Activated B cell treated with CpG ODN at 0.5 μM for 24 hours (primary cell): ENCODE data around the gene POU5F1. TPM values are rescaled to one million over a fixed set of nuclear protein-coding genes. Genes with fewer than 3 reads are reported as not detected.
"Not testable (repeated sequence)": the region's sequence is repeated elsewhere in the genome, so short reads cannot be mapped to it uniquely, and the experiment has no call there.

Experiments used
- ATAC-seq: fragments of 200-7000 bp; cut with Tn5 transposase; one replicate; pipeline ENCODE4 v1.10.0; 2021; ENCODE audit warnings: low read depth, mild to moderate bottlenecking, moderate library complexity
- CTCF ChIA-PET: fragments of 350-600 bp; sonication (Branson Sonifier 250); formaldehyde crosslinking; loops from one replicate; lab custom pipeline; 2021; ENCODE audit warnings: antibody characterized with exemption; lab: Charles Lee
- POLR2A ChIA-PET: fragments of 350-600 bp; sonication (Branson Sonifier 250); formaldehyde crosslinking; loops from one replicate; lab custom pipeline; 2021; ENCODE audit warnings: antibody characterized with exemption; lab: Charles Lee
- DNase-seq: peaks from one replicate; pipeline ENCODE4 v3.0.0; 2022
- H3K27ac Mint-ChIP-seq: one replicate; pipeline ENCODE4 v1.8.0; 2020; ENCODE audit warnings: mixed read lengths
- H3K27me3 Mint-ChIP-seq: one replicate; pipeline ENCODE4 v1.8.0; 2021; ENCODE audit warnings: mixed read lengths
- H3K36me3 Mint-ChIP-seq: one replicate; pipeline ENCODE4 v1.8.0; 2021; ENCODE audit warnings: low read depth, mixed read lengths
- H3K4me1 Mint-ChIP-seq: one replicate; pipeline ENCODE4 v1.8.0; 2021; ENCODE audit warnings: mixed read lengths
- H3K4me3 Mint-ChIP-seq: one replicate; pipeline ENCODE4 v1.8.0; 2020; ENCODE audit warnings: mild to moderate bottlenecking, mixed read lengths
- H3K9me3 Mint-ChIP-seq: one replicate; pipeline ENCODE4 v1.8.0; 2020; ENCODE audit warnings: mixed read lengths
- intact Hi-C: fragments of 100-400 bp; cut with micrococcal nuclease; formaldehyde crosslinking; loops from one replicate; pipeline ENCODE4 v1.15.1; 2024
- total RNA-seq: library from RNA; stranded (reverse); gene quantifications from 2 replicates; pipeline ENCODE4 v1.2.3, GENCODE V29; 2022
- TF ChIP-seq, protein P1 (sequence below): fragments of 200-600 bp; IDR thresholded peaks from one replicate; pipeline ENCODE4 v1.8.0; 2022; ENCODE audit warnings: antibody characterized with exemption, mild to moderate bottlenecking

Gene POU5F1
- total RNA-seq, 1 donor from 2014 or later, result 4.7 TPM

GRCh38 chr6:31169123-31169857 lies 1.2 kb downstream of the POU5F1 start:
- POLR2A ChIA-PET, result no interaction called here
- TF ChIP-seq, protein P1, sequence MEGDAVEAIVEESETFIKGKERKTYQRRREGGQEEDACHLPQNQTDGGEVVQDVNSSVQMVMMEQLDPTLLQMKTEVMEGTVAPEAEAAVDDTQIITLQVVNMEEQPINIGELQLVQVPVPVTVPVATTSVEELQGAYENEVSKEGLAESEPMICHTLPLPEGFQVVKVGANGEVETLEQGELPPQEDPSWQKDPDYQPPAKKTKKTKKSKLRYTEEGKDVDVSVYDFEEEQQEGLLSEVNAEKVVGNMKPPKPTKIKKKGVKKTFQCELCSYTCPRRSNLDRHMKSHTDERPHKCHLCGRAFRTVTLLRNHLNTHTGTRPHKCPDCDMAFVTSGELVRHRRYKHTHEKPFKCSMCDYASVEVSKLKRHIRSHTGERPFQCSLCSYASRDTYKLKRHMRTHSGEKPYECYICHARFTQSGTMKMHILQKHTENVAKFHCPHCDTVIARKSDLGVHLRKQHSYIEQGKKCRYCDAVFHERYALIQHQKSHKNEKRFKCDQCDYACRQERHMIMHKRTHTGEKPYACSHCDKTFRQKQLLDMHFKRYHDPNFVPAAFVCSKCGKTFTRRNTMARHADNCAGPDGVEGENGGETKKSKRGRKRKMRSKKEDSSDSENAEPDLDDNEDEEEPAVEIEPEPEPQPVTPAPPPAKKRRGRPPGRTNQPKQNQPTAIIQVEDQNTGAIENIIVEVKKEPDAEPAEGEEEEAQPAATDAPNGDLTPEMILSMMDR, result no peak
- no peaks in the 10 kb centered on the region for H3K9me3 Mint-ChIP-seq
- H3K4me1 Mint-ChIP-seq, result peaks cover 11% of the 10 kb centered on the region
- no peaks in the 10 kb centered on the region for H3K27me3 Mint-ChIP-seq
- no peaks in the 10 kb centered on the region for H3K36me3 Mint-ChIP-seq
- intact Hi-C loops, result no loop called here
- DNase-seq (no peak), ATAC-seq (no peak)
- H3K4me3 Mint-ChIP-seq, result no peak overlapping the region
- H3K27ac Mint-ChIP-seq, result no peak overlapping the region
- CTCF ChIA-PET, result no interaction called here

DNA sequence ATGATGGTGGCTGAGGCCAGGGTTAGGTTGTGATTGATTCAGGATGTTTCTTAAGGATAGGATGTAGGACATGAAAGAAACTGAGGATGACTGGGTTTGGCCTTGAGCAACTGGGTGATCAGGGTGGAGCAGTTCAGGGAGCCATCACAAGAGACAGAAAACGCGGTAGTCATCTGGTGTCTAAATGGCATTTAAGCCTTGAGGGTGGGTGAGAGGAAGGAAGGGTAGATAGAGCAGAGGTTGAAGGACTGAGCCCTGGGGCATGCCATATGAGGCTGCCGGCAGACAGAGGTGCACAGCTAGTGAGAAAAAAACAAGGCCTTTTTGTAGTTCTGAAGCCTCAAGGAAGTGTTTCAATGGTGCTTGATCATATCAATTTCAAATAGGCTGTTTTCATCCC lies 1.9 kb downstream of the POU5F1 start:
- ChIA-PET CTCF (no interaction called here), POLR2A (no interaction called here)
- H3K9me3 Mint-ChIP-seq, result no peaks in the 10 kb centered on the region
- peaks cover 17% of the 10 kb centered on the region for H3K4me1 Mint-ChIP-seq
- TF ChIP-seq, protein P1, result no peak
- H3K4me3 Mint-ChIP-seq, result no peak overlapping the region
- H3K27ac Mint-ChIP-seq, result no peak overlapping the region
- H3K27me3 Mint-ChIP-seq, result no peaks in the 10 kb centered on the region
- DNase-seq, result no peak
- no peaks in the 10 kb centered on the region for H3K36me3 Mint-ChIP-seq
- no peak for ATAC-seq
- intact Hi-C loops, result no loop called here

GRCh38 chr6:31165986-31166385 lies 4.5 kb downstream of the POU5F1 start:
- intact Hi-C loops, result no loop called here
- no peak for DNase-seq
- ChIA-PET CTCF (interaction anchor here (1.4 kb wide), 1 partner anchor 201 kb away, joined by 7 read pairs; no protein-coding TSS in a partner anchor), POLR2A (interaction anchor here (1.2 to 2.4 kb wide), 3 partner anchors 18 to 21 kb away, joined by 3 to 7 read pairs (median 5); no protein-coding TSS in a partner anchor)
- no peak overlapping the region for H3K4me3 Mint-ChIP-seq
- H3K9me3 Mint-ChIP-seq, result no peaks in the 10 kb centered on the region
- peaks cover 6% of the 10 kb centered on the region for H3K36me3 Mint-ChIP-seq
- peak overlapping the region; percentile 89 for H3K27ac Mint-ChIP-seq
- peaks cover 24% of the 10 kb centered on the region for H3K4me1 Mint-ChIP-seq
- no peak for ATAC-seq
- H3K27me3 Mint-ChIP-seq, result no peaks in the 10 kb centered on the region
- TF ChIP-seq, protein P1, result no peak

DNA sequence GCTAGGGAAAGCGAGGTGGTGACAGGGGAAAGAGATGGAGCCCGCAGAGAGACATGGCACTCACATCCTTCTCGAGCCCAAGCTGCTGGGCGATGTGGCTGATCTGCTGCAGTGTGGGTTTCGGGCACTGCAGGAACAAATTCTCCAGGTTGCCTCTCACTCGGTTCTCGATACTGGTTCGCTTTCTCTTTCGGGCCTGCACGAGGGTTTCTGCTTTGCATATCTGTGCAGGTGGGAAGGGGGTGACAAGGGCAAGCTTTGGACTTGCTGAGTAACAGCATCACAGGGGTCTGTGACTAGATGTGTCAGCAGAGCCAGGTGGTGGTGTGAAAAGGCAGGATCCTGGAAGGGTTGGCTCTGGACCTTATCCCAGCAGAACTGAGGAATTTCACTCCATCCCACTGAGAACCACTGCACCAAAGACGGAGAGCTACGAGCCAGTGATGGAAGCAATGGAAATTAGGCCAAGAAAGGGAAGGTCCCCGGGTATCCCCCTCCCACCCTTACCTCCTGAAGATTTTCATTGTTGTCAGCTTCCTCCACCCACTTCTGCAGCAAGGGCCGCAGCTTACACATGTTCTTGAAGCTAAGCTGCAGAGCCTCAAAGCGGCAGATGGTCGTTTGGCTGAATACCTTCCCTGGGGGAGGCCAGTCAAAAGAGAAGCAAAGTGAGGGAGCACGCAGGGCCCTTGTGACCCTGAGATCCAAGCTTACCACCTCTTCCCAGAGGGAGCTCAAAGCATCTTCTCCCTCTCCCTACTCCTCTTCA lies 5.2 kb downstream of the POU5F1 start:
- intact Hi-C loops, H3K9me3 Mint-ChIP-seq, H3K27me3 Mint-ChIP-seq, H3K36me3 Mint-ChIP-seq: not testable (repeated sequence)
- CTCF ChIA-PET, result interaction anchor here (1.4 to 2.2 kb wide), 2 partner anchors 27 to 201 kb away, joined by 6 to 7 read pairs; no protein-coding TSS in a partner anchor
- Mint-ChIP-seq H3K27ac (peak overlapping the region; percentile 89), H3K4me1 (peaks cover 24% of the 10 kb centered on the region), H3K4me3 (peak overlapping the region; percentile 53)
- POLR2A ChIA-PET, result interaction anchor here (1.0 to 2.4 kb wide), 7 partner anchors 19 to 143 kb away, joined by 3 to 8 read pairs (median 5); no protein-coding TSS in a partner anchor
- ATAC-seq (peak; percentile 88), DNase-seq (peak; percentile 26)

DNA sequence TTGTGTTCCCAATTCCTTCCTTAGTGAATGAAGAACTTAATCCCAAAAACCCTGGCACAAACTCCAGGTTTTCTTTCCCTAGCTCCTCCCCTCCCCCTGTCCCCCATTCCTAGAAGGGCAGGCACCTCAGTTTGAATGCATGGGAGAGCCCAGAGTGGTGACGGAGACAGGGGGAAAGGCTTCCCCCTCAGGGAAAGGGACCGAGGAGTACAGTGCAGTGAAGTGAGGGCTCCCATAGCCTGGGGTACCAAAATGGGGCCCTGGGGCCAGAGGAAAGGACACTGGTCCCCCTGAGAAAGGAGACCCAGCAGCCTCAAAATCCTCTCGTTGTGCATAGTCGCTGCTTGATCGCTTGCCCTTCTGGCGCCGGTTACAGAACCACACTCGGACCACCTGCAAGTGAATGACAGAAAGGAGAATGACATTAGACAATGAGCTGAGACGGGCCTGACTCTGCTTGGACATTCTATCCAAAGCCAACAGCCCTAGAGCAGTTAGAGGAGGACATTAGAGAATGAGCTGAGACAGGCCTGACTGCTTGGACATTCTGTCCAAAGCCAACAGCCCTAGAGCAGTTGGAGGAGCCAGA lies 5.9 kb downstream of the POU5F1 start:
- POLR2A ChIA-PET, result interaction anchor here (0.6 to 2.4 kb wide), 9 partner anchors 20 to 550 kb away, joined by 3 to 8 read pairs (median 4); no protein-coding TSS in a partner anchor
- CTCF ChIA-PET, result interaction anchor here (1.4 to 2.2 kb wide), 2 partner anchors 27 to 202 kb away, joined by 6 to 7 read pairs; no protein-coding TSS in a partner anchor
- peak overlapping the region; percentile 89 for H3K27ac Mint-ChIP-seq

More for the DNA sequence above, 5.9 kb downstream of the POU5F1 start:
- H3K27me3 Mint-ChIP-seq, ATAC-seq, H3K36me3 Mint-ChIP-seq, H3K9me3 Mint-ChIP-seq, intact Hi-C loops, DNase-seq: not testable (repeated sequence)
- H3K4me3 Mint-ChIP-seq, result peak overlapping the region; percentile 53
- peaks cover 29% of the 10 kb centered on the region for H3K4me1 Mint-ChIP-seq
